Stimulated activated CD4-positive, alpha-beta T cell treated with anti-CD3 and anti-CD28 coated beads, Interleukin-1b, Interleukin-23, amount 100 ng/mL, for 24 hours (primary cell): ENCODE results near the gene ITGA1.

Source experiments
- DNase-seq, 4 experiments: peaks; one replicate each; pipeline ENCODE4 v3.0.0-alpha.2; 2020; ENCODE audit warnings: low read depth in 4 of 4, low spot score in 1 of 4

Gene ITGA1

GRCh38 chr5:52993367-52993766 is 205.7 kb downstream of the ITGA1 start:
- no peak for DNase-seq

DNA sequence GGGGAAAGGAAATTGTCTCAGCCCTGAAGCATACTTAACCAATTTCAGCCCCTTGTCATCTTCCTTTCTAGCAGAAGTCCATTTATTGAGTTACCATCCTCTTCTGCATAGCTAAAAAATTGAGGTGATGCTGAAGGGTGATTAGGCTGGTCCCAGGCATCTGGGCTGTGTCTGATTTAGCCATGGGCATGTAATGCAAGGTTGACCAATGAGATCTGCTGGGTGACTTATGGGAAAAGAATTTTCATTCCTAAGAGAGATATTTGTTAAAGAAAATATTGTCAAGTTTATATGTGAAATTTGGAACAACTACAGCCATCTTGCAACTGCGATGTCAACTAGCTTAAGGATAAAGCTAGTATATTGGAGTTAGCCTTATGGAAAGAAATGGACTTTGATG is 206.6 kb downstream of the ITGA1 start:
- no peak for DNase-seq

- no peak for DNase-seq
Observed at GRCh38 chr5:52995095-52995494, 207.4 kb downstream of the ITGA1 start.

- no peak for DNase-seq
Observed at GRCh38 chr5:52995914-52996313, 208.2 kb downstream of the ITGA1 start.

DNA sequence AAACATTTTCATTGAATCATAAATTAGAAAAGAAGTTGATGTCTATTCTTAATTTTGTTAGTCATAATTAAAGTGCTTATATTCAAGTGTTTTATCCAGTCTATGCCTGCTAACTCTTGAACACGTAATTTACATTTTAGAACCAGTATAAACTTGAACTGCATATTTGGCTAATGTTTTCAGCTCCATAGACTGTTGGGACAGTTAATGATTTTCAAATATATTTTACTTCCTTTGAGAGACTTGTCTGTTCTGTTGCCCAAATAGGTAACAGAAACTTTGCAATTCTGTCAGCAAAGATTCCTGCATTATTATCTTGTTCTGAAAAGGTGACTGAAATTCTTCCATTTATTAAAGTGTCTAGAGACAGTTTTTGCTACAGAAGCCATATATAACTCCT is 209.3 kb downstream of the ITGA1 start:
- DNase-seq = no peak

- no peak for DNase-seq
Observed at GRCh38 chr5:52997424-52997823, 209.7 kb downstream of the ITGA1 start.

- DNase-seq = no peak
Observed at GRCh38 chr5:52998552-52999313, 211.0 kb downstream of the ITGA1 start.

GRCh38 chr5:52999344-52999949 is 211.7 kb downstream of the ITGA1 start:
- no peak for DNase-seq

DNA sequence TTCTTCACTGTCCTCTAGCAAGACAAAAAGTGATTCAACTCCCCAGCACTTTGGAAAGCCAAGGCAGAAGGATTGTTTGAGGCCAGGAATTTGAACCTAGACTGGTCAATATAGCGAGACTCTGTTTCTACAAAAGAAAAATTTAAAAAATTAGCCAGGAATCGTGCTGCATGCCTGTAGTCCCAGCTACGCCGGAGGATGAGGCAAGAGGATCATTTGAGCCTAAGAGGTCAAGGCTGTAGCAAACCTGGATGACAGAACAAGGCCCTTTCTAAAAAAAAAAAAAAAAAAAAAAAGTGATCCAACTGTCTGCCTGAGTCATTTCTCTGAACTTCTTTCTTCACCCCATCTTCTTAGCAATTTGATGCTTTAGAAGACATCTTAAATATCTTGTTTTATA is 213.8 kb downstream of the ITGA1 start:
- no peak for DNase-seq

DNA sequence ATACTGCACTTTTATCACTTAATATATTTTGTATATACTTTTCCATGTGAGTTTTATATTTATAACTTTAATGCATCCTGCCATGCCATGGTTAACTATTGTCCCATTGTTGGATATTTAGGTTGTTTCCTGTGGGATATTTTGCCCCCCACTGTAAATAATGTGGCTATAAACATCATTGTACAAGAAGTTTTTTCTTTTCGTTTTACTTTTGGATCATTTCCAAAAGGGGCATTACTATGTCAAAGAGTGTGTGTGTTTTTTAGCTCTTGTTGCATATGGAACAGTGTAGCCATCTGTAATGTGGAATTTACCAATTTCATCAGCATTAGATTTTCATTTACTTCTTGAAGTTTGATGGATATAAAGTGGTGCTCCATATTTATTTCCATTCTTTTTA is 214.8 kb downstream of the ITGA1 start:
- no peak for DNase-seq

DNA sequence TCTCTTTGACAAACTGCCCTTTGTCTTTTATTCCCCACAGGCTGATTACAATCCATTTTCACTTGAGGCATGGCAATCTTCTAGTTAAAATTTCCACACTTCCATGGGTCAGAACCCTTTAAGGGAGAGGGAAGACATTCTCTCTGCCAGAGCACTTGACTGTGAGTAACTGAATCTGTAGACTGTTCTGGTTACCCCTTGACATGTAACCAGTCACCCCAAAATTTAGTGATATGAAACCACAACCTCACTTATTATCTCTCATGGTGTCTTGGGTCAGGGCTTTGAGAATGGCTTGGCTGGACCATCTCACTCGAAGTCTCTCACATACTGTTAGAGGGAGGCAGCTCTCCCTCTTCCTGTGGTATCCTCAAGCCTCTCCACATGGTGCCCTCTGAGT is 215.4 kb downstream of the ITGA1 start:
- no peak for DNase-seq

GRCh38 chr5:53006911-53007890 is 219.5 kb downstream of the ITGA1 start:
- no peak for DNase-seq

GRCh38 chr5:53008751-53009150 is 221.0 kb downstream of the ITGA1 start:
- DNase-seq = peak in 1 of 4 experiments; percentile 16
